Measurements from ENCODE around the gene NDST3. TPM values are rescaled to one million over a fixed set of nuclear protein-coding genes. Genes with fewer than 3 reads are reported as not detected.
A peak's percentile ranks its signal among the peaks of the same experiment; 100 is the strongest.

NDST3 gene
- polyA plus RNA-seq, 1 donor (not counting 4 experiments of a cell fraction or from before 2014, with no cell fraction given), result not detected

DNA sequence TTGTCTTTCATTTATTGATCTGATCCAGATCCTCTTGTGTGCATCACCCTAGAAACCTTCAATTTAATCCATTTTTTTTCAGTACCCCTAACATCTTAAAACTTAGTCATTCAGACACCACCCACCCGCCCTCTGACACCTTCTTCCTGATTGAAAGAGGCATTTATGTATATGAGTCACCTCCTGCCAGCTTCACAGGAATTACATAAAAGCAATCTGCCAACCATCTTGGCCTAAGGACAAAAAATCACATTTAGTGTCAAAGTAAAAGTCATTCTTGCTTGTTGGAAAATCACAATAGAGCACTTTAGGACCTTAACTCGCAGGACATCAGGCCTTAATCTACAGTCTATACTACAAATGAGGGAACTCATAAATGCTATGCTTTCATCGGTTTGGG, 52.1 kb downstream of the NDST3 start:
- H3K4me3 ChIP-seq (ENCODE audit: control insufficient read depth in 2 of 3, extremely low read depth in 1 of 3, insufficient read depth in 2 of 3, low read depth in 1 of 3, low read length in 3 of 3), result no peak overlapping the region
- H3K9ac ChIP-seq (ENCODE audit: control insufficient read depth, extremely low read depth, insufficient read depth, low read length), result no peak overlapping the region
- no peak overlapping the region for H3K27ac ChIP-seq (ENCODE audit: control insufficient read depth, insufficient read depth, low read length)
- H3K27me3 ChIP-seq (ENCODE audit: control insufficient read depth, extremely low read depth, insufficient read depth, low read length), result no peaks in the 10 kb centered on the region
- no peaks in the 10 kb centered on the region for H3K9me1 ChIP-seq (ENCODE audit: control insufficient read depth, extremely low read depth, insufficient read depth, low read length)
- peaks cover 4% of the 10 kb centered on the region for H3K4me1 ChIP-seq (ENCODE audit: control insufficient read depth, extremely low read depth, insufficient read depth, low read length)
- DNase-seq (ENCODE audit: low read depth, low spot score) (no peak), FAIRE-seq (no peak)
- H2AFZ ChIP-seq (ENCODE audit: control insufficient read depth, low read length), result no peak overlapping the region
- H3K36me3 ChIP-seq (ENCODE audit: control insufficient read depth in 2 of 2, extremely low read depth in 1 of 2, insufficient read depth in 2 of 2, low read length in 2 of 2), result no peaks in the 10 kb centered on the region
- TF ChIP-seq, protein P1, sequence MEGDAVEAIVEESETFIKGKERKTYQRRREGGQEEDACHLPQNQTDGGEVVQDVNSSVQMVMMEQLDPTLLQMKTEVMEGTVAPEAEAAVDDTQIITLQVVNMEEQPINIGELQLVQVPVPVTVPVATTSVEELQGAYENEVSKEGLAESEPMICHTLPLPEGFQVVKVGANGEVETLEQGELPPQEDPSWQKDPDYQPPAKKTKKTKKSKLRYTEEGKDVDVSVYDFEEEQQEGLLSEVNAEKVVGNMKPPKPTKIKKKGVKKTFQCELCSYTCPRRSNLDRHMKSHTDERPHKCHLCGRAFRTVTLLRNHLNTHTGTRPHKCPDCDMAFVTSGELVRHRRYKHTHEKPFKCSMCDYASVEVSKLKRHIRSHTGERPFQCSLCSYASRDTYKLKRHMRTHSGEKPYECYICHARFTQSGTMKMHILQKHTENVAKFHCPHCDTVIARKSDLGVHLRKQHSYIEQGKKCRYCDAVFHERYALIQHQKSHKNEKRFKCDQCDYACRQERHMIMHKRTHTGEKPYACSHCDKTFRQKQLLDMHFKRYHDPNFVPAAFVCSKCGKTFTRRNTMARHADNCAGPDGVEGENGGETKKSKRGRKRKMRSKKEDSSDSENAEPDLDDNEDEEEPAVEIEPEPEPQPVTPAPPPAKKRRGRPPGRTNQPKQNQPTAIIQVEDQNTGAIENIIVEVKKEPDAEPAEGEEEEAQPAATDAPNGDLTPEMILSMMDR (optimal IDR thresholded peaks at IDR 0.05 in 1 of 3, IDR thresholded peaks at IDR 0.05 in 1 of 3, conservative IDR thresholded peaks at IDR 0.05 in 1 of 3; ENCODE audit: extremely low read depth in 1 of 3, insufficient read depth in 2 of 3, low read length in 3 of 3), result no peak
- no peak for TF ChIP-seq EZH2 (IDR thresholded peaks at IDR 0.05; ENCODE audit: low read length)
- H3K4me2 ChIP-seq (ENCODE audit: control insufficient read depth, extremely low read depth, insufficient read depth, low read depth, low read length), result peak overlapping the region; percentile 1
- H3K79me2 ChIP-seq (ENCODE audit: control insufficient read depth, insufficient read depth, low read length), result no peaks in the 10 kb centered on the region
- dilution Hi-C loops (cut with MboI; ENCODE audit: extremely low pct_ligation_motif_present, low sequenced_read_pairs), result no loop called here
- no peaks in the 10 kb centered on the region for H3K9me3 ChIP-seq (ENCODE audit: control insufficient read depth, low read depth, low read length)
- no peaks in the 10 kb centered on the region for H4K20me1 ChIP-seq (ENCODE audit: control insufficient read depth, extremely low read depth, insufficient read depth, low read length)

DNA sequence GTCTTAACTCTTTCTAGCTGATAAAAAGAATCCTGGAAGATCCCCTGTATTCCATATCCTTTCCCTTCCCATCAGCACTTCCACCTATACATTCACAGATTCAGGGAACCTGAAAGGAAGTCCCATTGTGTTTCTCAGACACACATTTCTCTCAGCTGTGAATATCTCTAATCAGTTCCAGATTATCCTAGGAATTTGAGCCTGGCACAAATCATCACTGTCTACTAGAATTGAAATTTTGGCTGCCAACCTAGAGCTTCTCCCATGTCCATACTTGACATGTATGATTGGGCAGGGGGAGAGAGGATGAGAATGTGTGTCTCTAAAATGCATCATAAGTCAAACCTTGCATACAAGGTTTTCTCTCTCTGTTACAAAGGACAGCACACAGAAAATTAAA, 53.1 kb downstream of the NDST3 start:
- H3K4me3 ChIP-seq (ENCODE audit: control insufficient read depth in 2 of 3, extremely low read depth in 1 of 3, insufficient read depth in 2 of 3, low read depth in 1 of 3, low read length in 3 of 3), result no peak overlapping the region
- H3K79me2 ChIP-seq (ENCODE audit: control insufficient read depth, insufficient read depth, low read length), result no peaks in the 10 kb centered on the region
- peaks cover 4% of the 10 kb centered on the region for H3K4me1 ChIP-seq (ENCODE audit: control insufficient read depth, extremely low read depth, insufficient read depth, low read length)
- H3K27ac ChIP-seq (ENCODE audit: control insufficient read depth, insufficient read depth, low read length), result no peak overlapping the region
- H3K9me1 ChIP-seq (ENCODE audit: control insufficient read depth, extremely low read depth, insufficient read depth, low read length), result no peaks in the 10 kb centered on the region
- no peaks in the 10 kb centered on the region for H3K9me3 ChIP-seq (ENCODE audit: control insufficient read depth, low read depth, low read length)
- no peak overlapping the region for H3K9ac ChIP-seq (ENCODE audit: control insufficient read depth, extremely low read depth, insufficient read depth, low read length)
- FAIRE-seq (no peak), DNase-seq (ENCODE audit: low read depth, low spot score) (no peak)
- H3K36me3 ChIP-seq (ENCODE audit: control insufficient read depth in 2 of 2, extremely low read depth in 1 of 2, insufficient read depth in 2 of 2, low read length in 2 of 2), result no peaks in the 10 kb centered on the region
- H2AFZ ChIP-seq (ENCODE audit: control insufficient read depth, low read length), result no peak overlapping the region
- H4K20me1 ChIP-seq (ENCODE audit: control insufficient read depth, extremely low read depth, insufficient read depth, low read length), result no peaks in the 10 kb centered on the region
- no peak for TF ChIP-seq EZH2 (IDR thresholded peaks at IDR 0.05; ENCODE audit: low read length)
- TF ChIP-seq, protein P1 (optimal IDR thresholded peaks at IDR 0.05 in 1 of 3, IDR thresholded peaks at IDR 0.05 in 1 of 3, conservative IDR thresholded peaks at IDR 0.05 in 1 of 3; ENCODE audit: extremely low read depth in 1 of 3, insufficient read depth in 2 of 3, low read length in 3 of 3), result no peak
- no peaks in the 10 kb centered on the region for H3K27me3 ChIP-seq (ENCODE audit: control insufficient read depth, extremely low read depth, insufficient read depth, low read length)
- H3K4me2 ChIP-seq (ENCODE audit: control insufficient read depth, extremely low read depth, insufficient read depth, low read depth, low read length), result no peak overlapping the region
- dilution Hi-C loops (cut with MboI; ENCODE audit: extremely low pct_ligation_motif_present, low sequenced_read_pairs), result no loop called here
